Measurements from ENCODE around the gene ARGLU1. TPM values are rescaled to one million over a fixed set of nuclear protein-coding genes. Genes with fewer than 3 reads are reported as not detected.
A peak's percentile ranks its signal among the peaks of the same experiment; 100 is the strongest.

Gene ARGLU1
- total and polyA plus RNA-seq, 4 donors = 108 to 293 (median 203) TPM

GRCh38 chr13:106591299-106591698 is 23.4 kb upstream of the ARGLU1 start:
- Histone ChIP-seq H3K36me3 (ENCODE audit: control insufficient read depth, insufficient read depth, low read length) (no peaks in the 10 kb centered on the region), H3K4me1 (ENCODE audit: control insufficient read depth, insufficient read depth, low read length) (no peaks in the 10 kb centered on the region), H3K9me3 (ENCODE audit: control insufficient read depth, insufficient read depth, low read length) (no peaks in the 10 kb centered on the region), H3K4me3 (ENCODE audit: low read depth, low read length) (no peak overlapping the region), H3K27me3 (ENCODE audit: control insufficient read depth, insufficient read depth, low read length) (no peaks in the 10 kb centered on the region), H3K27ac (ENCODE audit: low read depth, low read length) (no peak overlapping the region)
- 68% methylated on average over 2 of the region's 2 CpGs for WGBS (ENCODE audit: insufficient coverage)
- DNase-seq (ENCODE audit: low read depth in 4 of 6, low spot score in 6 of 6) = no peak

DNA sequence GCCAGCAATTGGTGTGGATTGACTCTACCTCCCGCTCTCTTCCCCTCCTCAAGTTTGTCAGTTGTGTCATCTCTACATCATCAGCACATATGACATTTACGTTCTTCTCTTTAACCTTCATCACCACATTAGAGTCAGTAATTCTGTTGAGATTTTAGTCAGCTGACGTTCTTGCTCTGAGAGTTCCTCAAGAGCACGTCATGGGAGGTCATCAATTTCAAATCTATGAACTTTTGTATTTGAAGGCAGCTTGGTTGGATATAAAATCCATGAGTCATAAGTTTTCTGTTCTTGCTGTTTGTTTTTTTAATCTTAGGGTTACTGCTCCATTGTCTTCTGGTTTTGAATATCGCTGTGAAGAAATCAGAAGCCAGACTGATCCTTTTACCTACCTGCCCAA is 21.8 kb upstream of the ARGLU1 start:
- no peak overlapping the region for H3K27ac ChIP-seq (ENCODE audit: low read depth, low read length)
- peaks cover 9% of the 10 kb centered on the region for H3K9me3 ChIP-seq (ENCODE audit: control insufficient read depth, insufficient read depth, low read length)
- 100% methylated on average over 2 of the region's 5 CpGs for WGBS (ENCODE audit: insufficient coverage)
- no peaks in the 10 kb centered on the region for H3K4me1 ChIP-seq (ENCODE audit: control insufficient read depth, insufficient read depth, low read length)
- no peak overlapping the region for H3K4me3 ChIP-seq (ENCODE audit: low read depth, low read length)
- DNase-seq (ENCODE audit: low read depth in 4 of 6, low spot score in 6 of 6) = no peak
- no peaks in the 10 kb centered on the region for H3K36me3 ChIP-seq (ENCODE audit: control insufficient read depth, insufficient read depth, low read length)
- H3K27me3 ChIP-seq (ENCODE audit: control insufficient read depth, insufficient read depth, low read length) = no peaks in the 10 kb centered on the region

- DNase-seq (ENCODE audit: low read depth in 4 of 6, low spot score in 6 of 6) = no peak
- Histone ChIP-seq H3K36me3 (ENCODE audit: control insufficient read depth, insufficient read depth, low read length) (no peaks in the 10 kb centered on the region), H3K27ac (ENCODE audit: low read depth, low read length) (no peak overlapping the region), H3K4me1 (ENCODE audit: control insufficient read depth, insufficient read depth, low read length) (no peaks in the 10 kb centered on the region), H3K27me3 (ENCODE audit: control insufficient read depth, insufficient read depth, low read length) (no peaks in the 10 kb centered on the region), H3K4me3 (ENCODE audit: low read depth, low read length) (no peak overlapping the region), H3K9me3 (ENCODE audit: control insufficient read depth, insufficient read depth, low read length) (peaks cover 9% of the 10 kb centered on the region)
- 100% methylated on average over 3 of the region's 4 CpGs for WGBS (ENCODE audit: insufficient coverage)
These were observed 20.4 kb upstream of the ARGLU1 start for GRCh38 chr13:106588367-106588766.

GRCh38 chr13:106587787-106588186 is 19.9 kb upstream of the ARGLU1 start:
- H3K36me3 ChIP-seq (ENCODE audit: control insufficient read depth, insufficient read depth, low read length) = no peaks in the 10 kb centered on the region

DNA sequence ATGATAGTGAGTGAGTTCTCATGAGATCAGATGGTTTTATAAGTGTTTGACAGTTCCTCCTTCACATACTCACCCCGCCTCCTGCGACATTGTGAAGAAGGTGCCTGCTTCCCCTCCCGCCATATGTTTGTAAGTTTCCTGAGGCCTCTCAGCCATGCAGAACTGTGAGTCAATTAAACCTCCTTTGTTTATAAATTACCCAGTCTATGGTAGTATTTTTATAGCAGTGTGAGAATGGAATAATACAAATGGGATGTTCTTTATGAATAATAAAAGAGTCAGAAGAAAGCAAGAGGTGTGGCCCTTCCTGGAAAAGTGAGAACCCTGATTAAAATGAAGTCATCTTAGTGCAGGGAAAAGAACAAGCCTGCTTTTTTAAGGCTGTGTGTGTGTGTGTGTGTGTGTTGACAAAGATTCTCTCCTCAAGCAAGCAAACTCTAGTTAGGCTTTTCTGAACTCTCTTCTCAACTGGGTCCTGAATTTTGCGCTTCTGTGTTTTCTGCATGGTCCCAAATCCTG is 18.8 kb upstream of the ARGLU1 start:
- Histone ChIP-seq H3K4me1 (ENCODE audit: control insufficient read depth, insufficient read depth, low read length) (no peaks in the 10 kb centered on the region), H3K9me3 (ENCODE audit: control insufficient read depth, insufficient read depth, low read length) (peaks cover 9% of the 10 kb centered on the region), H3K27ac (ENCODE audit: low read depth, low read length) (no peak overlapping the region), H3K27me3 (ENCODE audit: control insufficient read depth, insufficient read depth, low read length) (no peaks in the 10 kb centered on the region), H3K36me3 (ENCODE audit: control insufficient read depth, insufficient read depth, low read length) (no peaks in the 10 kb centered on the region), H3K4me3 (ENCODE audit: low read depth, low read length) (no peak overlapping the region)
- WGBS (ENCODE audit: insufficient coverage) = 93% methylated on average over 3 of the region's 4 CpGs
- DNase-seq (ENCODE audit: low read depth in 4 of 6, low spot score in 6 of 6) = no peak

More at GRCh38 chr13:106587787-106588186, 19.9 kb upstream of the ARGLU1 start:
- H3K27me3 ChIP-seq (ENCODE audit: control insufficient read depth, insufficient read depth, low read length) = no peaks in the 10 kb centered on the region
- H3K27ac ChIP-seq (ENCODE audit: low read depth, low read length) = no peak overlapping the region
- DNase-seq (ENCODE audit: low read depth in 4 of 6, low spot score in 6 of 6) = no peak
- H3K4me3 ChIP-seq (ENCODE audit: low read depth, low read length) = no peak overlapping the region
- H3K9me3 ChIP-seq (ENCODE audit: control insufficient read depth, insufficient read depth, low read length) = peaks cover 9% of the 10 kb centered on the region
- WGBS (ENCODE audit: insufficient coverage) = no CpG with 5 or more reads among the region's 3 CpGs
- H3K4me1 ChIP-seq (ENCODE audit: control insufficient read depth, insufficient read depth, low read length) = no peaks in the 10 kb centered on the region

- H3K36me3 ChIP-seq (ENCODE audit: control insufficient read depth, insufficient read depth, low read length) = no peaks in the 10 kb centered on the region
- WGBS (ENCODE audit: insufficient coverage) = 90% methylated on average over 1 of the region's 4 CpGs
- no peak overlapping the region for H3K27ac ChIP-seq (ENCODE audit: low read depth, low read length)
- no peaks in the 10 kb centered on the region for H3K27me3 ChIP-seq (ENCODE audit: control insufficient read depth, insufficient read depth, low read length)
- no peak for DNase-seq (ENCODE audit: low read depth in 4 of 6, low spot score in 6 of 6)
- no peaks in the 10 kb centered on the region for H3K4me1 ChIP-seq (ENCODE audit: control insufficient read depth, insufficient read depth, low read length)
- H3K9me3 ChIP-seq (ENCODE audit: control insufficient read depth, insufficient read depth, low read length) = peaks cover 11% of the 10 kb centered on the region
- no peak overlapping the region for H3K4me3 ChIP-seq (ENCODE audit: low read depth, low read length)
These were observed 13.3 kb upstream of the ARGLU1 start for GRCh38 chr13:106581225-106581624.

GRCh38 chr13:106575896-106576295 is 8.0 kb upstream of the ARGLU1 start:
- no peaks in the 10 kb centered on the region for H3K4me1 ChIP-seq (ENCODE audit: control insufficient read depth, insufficient read depth, low read length)
- H3K27ac ChIP-seq (ENCODE audit: low read depth, low read length) = no peak overlapping the region
- H3K4me3 ChIP-seq (ENCODE audit: low read depth, low read length) = no peak overlapping the region
- no peaks in the 10 kb centered on the region for H3K36me3 ChIP-seq (ENCODE audit: control insufficient read depth, insufficient read depth, low read length)
- peak in 1 of 6 donors; percentile 75 for DNase-seq (ENCODE audit: low read depth in 4 of 6, low spot score in 6 of 6)
- H3K27me3 ChIP-seq (ENCODE audit: control insufficient read depth, insufficient read depth, low read length) = no peaks in the 10 kb centered on the region
- peaks cover 2% of the 10 kb centered on the region for H3K9me3 ChIP-seq (ENCODE audit: control insufficient read depth, insufficient read depth, low read length)

DNA sequence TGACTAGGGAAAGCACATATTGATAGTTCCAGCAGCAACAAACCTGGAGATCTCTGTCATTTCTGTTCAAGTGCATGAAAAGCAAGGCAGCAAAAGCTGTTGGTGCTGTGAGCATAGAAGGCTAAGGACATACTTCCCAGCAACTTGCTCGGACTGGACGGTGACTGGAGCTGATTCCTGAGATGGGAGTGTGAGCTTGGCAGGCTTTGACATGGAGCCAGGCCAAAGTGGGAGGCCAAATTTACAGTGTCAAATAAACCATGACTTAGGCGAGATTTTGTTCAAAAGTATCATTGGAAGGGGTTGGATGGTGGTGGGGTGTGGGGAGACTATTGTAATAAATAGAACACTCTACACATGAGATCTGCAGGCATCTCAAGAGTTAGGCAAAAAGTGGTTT is 5.9 kb upstream of the ARGLU1 start:
- peak in 1 of 6 donors; percentile 31 for DNase-seq (ENCODE audit: low read depth in 4 of 6, low spot score in 6 of 6)
- H3K27ac ChIP-seq (ENCODE audit: low read depth, low read length) = no peak overlapping the region
- H3K4me3 ChIP-seq (ENCODE audit: low read depth, low read length) = no peak overlapping the region
- no peaks in the 10 kb centered on the region for H3K36me3 ChIP-seq (ENCODE audit: control insufficient read depth, insufficient read depth, low read length)
- 60% methylated on average over 2 of the region's 3 CpGs for WGBS (ENCODE audit: insufficient coverage)
- H3K9me3 ChIP-seq (ENCODE audit: control insufficient read depth, insufficient read depth, low read length) = peaks cover under 1% of the 10 kb centered on the region
- peaks cover 4% of the 10 kb centered on the region for H3K4me1 ChIP-seq (ENCODE audit: control insufficient read depth, insufficient read depth, low read length)
- H3K27me3 ChIP-seq (ENCODE audit: control insufficient read depth, insufficient read depth, low read length) = no peaks in the 10 kb centered on the region

DNA sequence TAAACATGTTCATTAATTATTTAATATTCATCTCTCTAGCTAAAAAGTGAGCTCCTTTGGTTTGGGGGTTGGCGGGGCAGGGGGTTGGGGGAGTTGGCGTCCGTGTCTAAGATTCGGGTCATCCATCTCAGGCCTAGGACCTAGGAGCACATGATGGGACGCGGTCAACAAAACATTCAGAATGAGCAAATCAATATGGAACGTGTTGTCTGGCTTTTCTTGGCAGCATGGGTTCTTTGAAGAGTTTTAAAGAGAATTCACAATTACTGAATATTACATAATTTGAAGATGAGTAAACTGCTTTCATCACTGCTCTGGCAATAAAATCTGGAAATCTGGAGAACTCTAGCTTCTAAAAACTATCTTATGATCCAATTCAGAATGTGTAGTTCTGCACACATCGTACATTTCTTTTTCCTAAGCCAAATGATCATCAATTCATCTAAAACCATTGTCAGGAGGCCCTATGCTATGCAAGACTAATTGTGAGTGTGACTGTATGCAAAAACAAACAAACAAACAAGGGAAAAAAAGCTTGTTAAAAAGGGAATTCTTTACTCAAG is 5.4 kb upstream of the ARGLU1 start:
- peak in 1 of 6 donors; percentile 23 for DNase-seq (ENCODE audit: low read depth in 4 of 6, low spot score in 6 of 6)
- H3K36me3 ChIP-seq (ENCODE audit: control insufficient read depth, insufficient read depth, low read length) = no peaks in the 10 kb centered on the region
- no peaks in the 10 kb centered on the region for H3K27me3 ChIP-seq (ENCODE audit: control insufficient read depth, insufficient read depth, low read length)
- peaks cover 4% of the 10 kb centered on the region for H3K4me1 ChIP-seq (ENCODE audit: control insufficient read depth, insufficient read depth, low read length)
- no peak overlapping the region for H3K27ac ChIP-seq (ENCODE audit: low read depth, low read length)
- no CpG with 5 or more reads among the region's 8 CpGs for WGBS (ENCODE audit: insufficient coverage)
- H3K4me3 ChIP-seq (ENCODE audit: low read depth, low read length) = no peak overlapping the region
- no peaks in the 10 kb centered on the region for H3K9me3 ChIP-seq (ENCODE audit: control insufficient read depth, insufficient read depth, low read length)

DNA sequence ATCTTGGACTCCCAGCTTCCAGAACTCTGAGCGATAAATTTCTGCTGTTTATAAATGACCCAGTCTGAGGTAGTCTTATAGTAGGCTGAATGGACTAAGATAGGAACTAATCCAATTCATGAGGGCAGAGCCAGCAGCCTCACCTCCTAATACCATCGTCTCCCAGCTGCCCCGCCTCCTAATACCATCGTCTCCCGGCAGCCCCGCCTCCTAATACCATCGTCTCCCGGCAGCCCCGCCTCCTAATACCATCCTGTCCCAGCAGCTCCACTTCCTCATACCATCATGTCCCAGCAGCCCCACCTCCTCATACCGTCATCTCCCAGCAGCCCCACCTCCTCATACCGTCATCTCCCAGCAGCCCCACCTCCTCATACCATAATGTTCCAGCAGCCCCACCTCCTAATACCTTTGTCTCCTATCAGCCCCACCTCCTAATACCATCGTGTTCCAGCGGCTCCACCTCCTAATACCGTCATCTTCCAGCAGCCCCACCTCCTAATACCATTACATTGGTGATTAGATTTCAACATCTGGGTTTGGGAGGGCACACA is 2.4 kb upstream of the ARGLU1 start:
- WGBS (ENCODE audit: insufficient coverage) = 40% methylated on average over 13 of the region's 14 CpGs
- peak in 3 of 6 donors; percentile 17 to 46 (median 41) for DNase-seq (ENCODE audit: low read depth in 4 of 6, low spot score in 6 of 6)
- no peaks in the 10 kb centered on the region for H3K36me3 ChIP-seq (ENCODE audit: control insufficient read depth, insufficient read depth, low read length)
- H3K4me1 ChIP-seq (ENCODE audit: control insufficient read depth, insufficient read depth, low read length) = peaks cover 4% of the 10 kb centered on the region
- no peaks in the 10 kb centered on the region for H3K9me3 ChIP-seq (ENCODE audit: control insufficient read depth, insufficient read depth, low read length)
- peak overlapping the region; percentile 4 for H3K4me3 ChIP-seq (ENCODE audit: low read depth, low read length)
- no peaks in the 10 kb centered on the region for H3K27me3 ChIP-seq (ENCODE audit: control insufficient read depth, insufficient read depth, low read length)
- H3K27ac ChIP-seq (ENCODE audit: low read depth, low read length) = no peak overlapping the region
